ENCODE results near the gene PPP2R5A. TPM values are rescaled to one million over a fixed set of nuclear protein-coding genes. Genes with fewer than 3 reads are reported as not detected.
A peak's percentile ranks its signal among the peaks of the same experiment; 100 is the strongest.

Gene PPP2R5A
- total and polyA plus RNA-seq, 2 of the 13 experiments (the other 11 are each of a cell fraction or from before 2014, with no cell fraction given): 22.0 to 31.4 TPM

- TF ChIP-seq ZSCAN9 (CRISPR knock-in tag; IDR thresholded peaks at IDR 0.05; ENCODE audit: borderline replicate concordance): no peak; the same call in 1 of the 2 replicates
- no peak for TF ChIP-seq ZNF296 (CRISPR knock-in tag; conservative IDR thresholded peaks at IDR 0.05)
- no peak for TF ChIP-seq FOXO4 (CRISPR knock-in tag; conservative IDR thresholded peaks at IDR 0.05)
- TF ChIP-seq ZBTB7B (CRISPR knock-in tag; IDR thresholded peaks at IDR 0.05): peak; percentile 44; the same call in 1 of the 2 replicates
- TF ChIP-seq ZNF143 (CRISPR knock-in tag; IDR thresholded peaks at IDR 0.05): no peak
- no peak for TF ChIP-seq ZNF670 (CRISPR knock-in tag; IDR thresholded peaks at IDR 0.05; ENCODE audit: borderline replicate concordance)
- TF ChIP-seq MXD1 (CRISPR knock-in tag; IDR thresholded peaks at IDR 0.05): no peak
- no peak for TF ChIP-seq MLXIP (CRISPR knock-in tag; IDR thresholded peaks at IDR 0.05; ENCODE audit: borderline replicate concordance)
- TF ChIP-seq CCDC6 (CRISPR knock-in tag; IDR thresholded peaks at IDR 0.05): no peak
- 0 out of 2 replicates have a peak, but pooled peaks have one; percentile 16 for TF ChIP-seq ZNF644 (CRISPR knock-in tag; IDR thresholded peaks at IDR 0.05; ENCODE audit: low read depth)
- no peak for TF ChIP-seq ARNT (IDR thresholded peaks at IDR 0.05)
- no peak for TF ChIP-seq CAMTA2 (CRISPR knock-in tag; IDR thresholded peaks at IDR 0.05; ENCODE audit: borderline replicate concordance)
- no peak for TF ChIP-seq IKZF4 (CRISPR knock-in tag; IDR thresholded peaks at IDR 0.05; ENCODE audit: borderline replicate concordance, low read depth, not compliant biosample characterization)
- TF ChIP-seq SRSF4 (IDR thresholded peaks at IDR 0.05; ENCODE audit: low read depth, low read length, poor library complexity, severe bottlenecking): no peak
- no peak for TF ChIP-seq ZNF441 (CRISPR knock-in tag; IDR thresholded peaks at IDR 0.05; ENCODE audit: borderline replicate concordance)
- TF ChIP-seq NFE2 (CRISPR knock-in tag; IDR thresholded peaks at IDR 0.05): no peak
- no peak for TF ChIP-seq ZNF879 (CRISPR knock-in tag; IDR thresholded peaks at IDR 0.05)
- TF ChIP-seq PBX2 (CRISPR knock-in tag; IDR thresholded peaks at IDR 0.05): no peak
- TF ChIP-seq LRRFIP1 (CRISPR knock-in tag; conservative IDR thresholded peaks at IDR 0.05): no peak
- no peak for TF ChIP-seq ZNF180 (CRISPR knock-in tag; IDR thresholded peaks at IDR 0.05; ENCODE audit: borderline replicate concordance, low read depth)
- no peak for TF ChIP-seq HNRNPH1 (optimal IDR thresholded peaks at IDR 0.05; ENCODE audit: low read depth, low read length)
- peak; percentile 76 for TF ChIP-seq BCL6 (CRISPR knock-in tag; IDR thresholded peaks at IDR 0.05)
These were observed 42.8 kb upstream of the PPP2R5A start (continued) for GRCh38 chr1:212242288-212242984.

Measured in HepG2 (cell line).